Thyroid gland (tissue), 4 donors: ENCODE measurements around the gene C16orf86.

Source experiments
- CTCF ChIP-seq, 6 experiments: fragments of 200-600 bp in 3 of 6; fragments of 450-650 bp in 3 of 6; sonication (generic) in 3 of 6; IDR thresholded peaks; one replicate each; pipeline ENCODE4 v1.5.1; 2016 to 2019; ENCODE audit warnings: antibody characterized with exemption in 6 of 6, mild to moderate bottlenecking in 2 of 6, inconsistent platforms in 1 of 6, moderate library complexity in 1 of 6
- POLR2A ChIP-seq, 2 donors: fragments of 450-650 bp; IDR thresholded peaks; one replicate each; pipeline ENCODE4 v1.6.1; 2017; ENCODE audit warnings: antibody characterized with exemption in 2 of 2, mild to moderate bottlenecking in 2 of 2, moderate library complexity in 1 of 2

- TF ChIP-seq CTCF (IDR thresholded peaks at IDR 0.05) (no peak), POLR2A (IDR thresholded peaks at IDR 0.05) (no peak)
These were observed 10.3 kb downstream of the C16orf86 start for GRCh38 chr16:67676939-67677338.
